ENCODE data around the gene CAMTA1. TPM values are rescaled to one million over a fixed set of nuclear protein-coding genes. Genes with fewer than 3 reads are reported as not detected.
A peak's percentile ranks its signal among the peaks of the same experiment; 100 is the strongest.

The CAMTA1 gene
- total and polyA plus RNA-seq, 2 experiments from 2014 or later: 213 to 341 TPM

DNA sequence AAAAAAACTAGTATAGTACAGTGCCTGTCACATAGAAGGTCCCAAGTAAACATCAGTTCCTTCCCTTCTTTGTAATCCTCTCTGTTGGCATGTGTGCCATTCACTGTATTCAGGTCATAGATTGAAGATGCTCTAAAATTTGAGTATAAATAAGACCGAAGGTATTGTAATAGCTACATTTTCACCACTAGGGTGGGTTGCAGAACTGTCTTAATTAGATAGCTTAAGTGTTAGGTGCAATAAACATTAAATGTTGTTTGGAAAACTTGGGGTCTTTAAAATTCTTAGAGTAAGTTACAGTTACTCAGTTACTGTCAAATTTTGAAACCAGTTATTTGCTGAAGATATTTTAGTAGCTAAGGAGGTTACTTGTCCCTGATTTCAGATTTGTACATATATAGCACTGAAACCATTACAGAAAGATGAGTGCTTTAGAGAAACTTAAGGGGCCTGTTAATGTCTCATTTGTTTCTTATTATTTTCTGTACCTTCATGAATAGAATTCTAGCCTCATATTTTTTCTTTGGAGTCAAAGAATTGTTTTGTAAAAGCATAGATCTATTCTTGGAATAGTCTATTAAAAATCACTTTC, 1023.1 kb downstream of the CAMTA1 start:
- TF ChIP-seq, protein P1, sequence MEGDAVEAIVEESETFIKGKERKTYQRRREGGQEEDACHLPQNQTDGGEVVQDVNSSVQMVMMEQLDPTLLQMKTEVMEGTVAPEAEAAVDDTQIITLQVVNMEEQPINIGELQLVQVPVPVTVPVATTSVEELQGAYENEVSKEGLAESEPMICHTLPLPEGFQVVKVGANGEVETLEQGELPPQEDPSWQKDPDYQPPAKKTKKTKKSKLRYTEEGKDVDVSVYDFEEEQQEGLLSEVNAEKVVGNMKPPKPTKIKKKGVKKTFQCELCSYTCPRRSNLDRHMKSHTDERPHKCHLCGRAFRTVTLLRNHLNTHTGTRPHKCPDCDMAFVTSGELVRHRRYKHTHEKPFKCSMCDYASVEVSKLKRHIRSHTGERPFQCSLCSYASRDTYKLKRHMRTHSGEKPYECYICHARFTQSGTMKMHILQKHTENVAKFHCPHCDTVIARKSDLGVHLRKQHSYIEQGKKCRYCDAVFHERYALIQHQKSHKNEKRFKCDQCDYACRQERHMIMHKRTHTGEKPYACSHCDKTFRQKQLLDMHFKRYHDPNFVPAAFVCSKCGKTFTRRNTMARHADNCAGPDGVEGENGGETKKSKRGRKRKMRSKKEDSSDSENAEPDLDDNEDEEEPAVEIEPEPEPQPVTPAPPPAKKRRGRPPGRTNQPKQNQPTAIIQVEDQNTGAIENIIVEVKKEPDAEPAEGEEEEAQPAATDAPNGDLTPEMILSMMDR (IDR thresholded peaks at IDR 0.05; ENCODE audit: low read depth, low read length): peak; percentile 61

GRCh38 chr1:7809742-7810141, 1024.5 kb downstream of the CAMTA1 start:
- Histone ChIP-seq H3K4me3 (no peak overlapping the region), H3K4me1 (ENCODE audit: low read depth) (no peaks in the 10 kb centered on the region), H3K36me3 (peaks cover 8% of the 10 kb centered on the region), H3K9me3 (ENCODE audit: low read depth) (no peaks in the 10 kb centered on the region), H3K27me3 (no peaks in the 10 kb centered on the region), H3K27ac (no peak overlapping the region)
- TF ChIP-seq, protein P1 (IDR thresholded peaks at IDR 0.05; ENCODE audit: low read depth, low read length): no peak
- DNase-seq (ENCODE audit: low read depth in 1 of 2, low spot score in 1 of 2): no peak

More for the DNA sequence above, 1023.1 kb downstream of the CAMTA1 start:
- DNase-seq (ENCODE audit: low read depth in 1 of 2, low spot score in 1 of 2): peak; percentile 6 to 70
- Histone ChIP-seq H3K4me3 (no peak overlapping the region), H3K36me3 (peaks cover 12% of the 10 kb centered on the region), H3K9me3 (ENCODE audit: low read depth) (no peaks in the 10 kb centered on the region), H3K27ac (no peak overlapping the region), H3K4me1 (ENCODE audit: low read depth) (no peaks in the 10 kb centered on the region), H3K27me3 (no peaks in the 10 kb centered on the region)

GRCh38 chr1:7810395-7810794, 1025.1 kb downstream of the CAMTA1 start:
- no peaks in the 10 kb centered on the region for H3K27me3 ChIP-seq
- TF ChIP-seq, protein P1 (IDR thresholded peaks at IDR 0.05; ENCODE audit: low read depth, low read length): no peak
- DNase-seq (ENCODE audit: low read depth in 1 of 2, low spot score in 1 of 2): peak in 1 of 2 donors; percentile 79
- H3K36me3 ChIP-seq: peaks cover 8% of the 10 kb centered on the region
- H3K27ac ChIP-seq: no peak overlapping the region
- H3K9me3 ChIP-seq (ENCODE audit: low read depth): no peaks in the 10 kb centered on the region
- no peak overlapping the region for H3K4me3 ChIP-seq
- no peaks in the 10 kb centered on the region for H3K4me1 ChIP-seq (ENCODE audit: low read depth)

GRCh38 chr1:7811476-7811875, 1026.2 kb downstream of the CAMTA1 start:
- Histone ChIP-seq H3K27ac (no peak overlapping the region), H3K36me3 (peaks cover 8% of the 10 kb centered on the region), H3K4me1 (ENCODE audit: low read depth) (no peaks in the 10 kb centered on the region), H3K27me3 (no peaks in the 10 kb centered on the region), H3K9me3 (ENCODE audit: low read depth) (no peaks in the 10 kb centered on the region), H3K4me3 (no peak overlapping the region)
- no peak for DNase-seq (ENCODE audit: low read depth in 1 of 2, low spot score in 1 of 2)
- TF ChIP-seq, protein P1 (IDR thresholded peaks at IDR 0.05; ENCODE audit: low read depth, low read length): no peak

DNA sequence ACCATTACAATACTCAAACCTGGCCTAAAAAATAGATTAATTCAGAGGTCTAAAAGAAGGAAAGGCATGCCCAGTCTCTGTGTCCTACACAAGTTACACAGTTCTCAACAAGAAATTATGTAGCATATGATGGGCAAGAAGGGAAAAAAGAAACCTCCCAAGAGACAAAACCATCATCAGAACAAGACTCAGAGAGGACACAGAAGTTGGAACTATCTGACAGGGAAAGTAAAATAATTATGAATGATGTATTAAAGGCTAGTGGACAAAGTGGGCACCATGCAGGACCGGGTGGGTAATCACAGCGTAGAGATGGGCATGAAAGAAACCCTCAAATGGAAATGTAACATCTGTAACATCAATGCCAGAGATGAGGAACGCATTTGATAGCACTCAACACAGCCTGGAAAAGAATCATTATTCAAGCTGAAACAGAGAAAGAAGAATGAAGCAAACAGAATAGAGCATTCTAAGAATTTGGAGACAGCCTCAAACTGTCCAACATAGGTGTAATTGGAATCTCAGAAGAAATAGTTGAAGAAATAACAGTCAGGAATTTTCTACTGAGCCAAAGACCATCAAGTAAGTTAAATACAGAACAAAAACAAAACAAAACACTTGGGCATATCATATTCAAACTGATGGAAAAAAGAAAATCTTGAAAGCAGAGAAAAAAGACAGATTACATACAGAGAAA, 1028.6 kb downstream of the CAMTA1 start:
- H3K4me3 ChIP-seq: no peak overlapping the region
- TF ChIP-seq, protein P1 (IDR thresholded peaks at IDR 0.05; ENCODE audit: low read depth, low read length): no peak
- peaks cover 8% of the 10 kb centered on the region for H3K36me3 ChIP-seq
- H3K27me3 ChIP-seq: no peaks in the 10 kb centered on the region
- H3K4me1 ChIP-seq (ENCODE audit: low read depth): no peaks in the 10 kb centered on the region
- H3K27ac ChIP-seq: no peak overlapping the region
- H3K9me3 ChIP-seq (ENCODE audit: low read depth): no peaks in the 10 kb centered on the region
- DNase-seq (ENCODE audit: low read depth in 1 of 2, low spot score in 1 of 2): no peak

Other genes starting within 250 kb of the CAMTA1 start
- gene NOL9, start 230.9 kb upstream of the CAMTA1 start, total RNA-seq: 22.4 and 33.2 TPM in 2 replicates
- 12.9 and 16.7 TPM in 2 replicates for gene NOL9, start 230.9 kb upstream of the CAMTA1 start, polyA plus RNA-seq
- gene TAS1R1, start 230.1 kb upstream of the CAMTA1 start, total RNA-seq: not detected in 2 replicates
- gene TAS1R1, start 230.1 kb upstream of the CAMTA1 start, polyA plus RNA-seq: 0.17 TPM in 1 of 2 replicates, not detected in the other
- 38.5 and 46.3 TPM in 2 replicates for gene ZBTB48, start 205.5 kb upstream of the CAMTA1 start, total RNA-seq
- 22.4 and 28.8 TPM in 2 replicates for gene ZBTB48, start 205.5 kb upstream of the CAMTA1 start, polyA plus RNA-seq
- gene KLHL21, start 182.6 kb upstream of the CAMTA1 start, total RNA-seq: 62.7 and 90.5 TPM in 2 replicates
- 37.3 and 40.6 TPM in 2 replicates for gene KLHL21, start 182.6 kb upstream of the CAMTA1 start, polyA plus RNA-seq
- 20.6 and 31.6 TPM in 2 replicates for gene PHF13, start 171.7 kb upstream of the CAMTA1 start, total RNA-seq
- gene PHF13, start 171.7 kb upstream of the CAMTA1 start, polyA plus RNA-seq: 16.8 and 25.9 TPM in 2 replicates
- 46.0 and 55.5 TPM in 2 replicates for gene THAP3, start 160.6 kb upstream of the CAMTA1 start, total RNA-seq
- gene THAP3, start 160.6 kb upstream of the CAMTA1 start, polyA plus RNA-seq: 35.1 and 43.7 TPM in 2 replicates
- gene DNAJC11, start 83.6 kb upstream of the CAMTA1 start, total RNA-seq: 48.8 and 67.9 TPM in 2 replicates
- gene DNAJC11, start 83.6 kb upstream of the CAMTA1 start, polyA plus RNA-seq: 54.3 and 64.7 TPM in 2 replicates

All from cardiac muscle cell (in vitro differentiated cells and primary cell).